Lung (tissue), 12 donors: ENCODE data around the gene TRPM5. TPM values are rescaled to one million over a fixed set of nuclear protein-coding genes. Genes with fewer than 3 reads are reported as not detected.

Experiments used
- ATAC-seq: fragments of 200-7000 bp; cut with Tn5 transposase; one replicate; pipeline ENCODE4 v1.9.1; 2020; ENCODE audit warnings: moderate number of reproducible peaks; ENCODE audit not compliant: insufficient read depth, low FRiP score
- DNase-seq, 3 donors: peaks; one replicate each; pipeline ENCODE4 v3.0.0-alpha.2; 2013 to 2017
- H3K27ac ChIP-seq, 2 donors: one replicate each; pipeline ENCODE4 v1.5.1; 2013; ENCODE audit warnings: mild to moderate bottlenecking in 2 of 2, moderate library complexity in 2 of 2, control low read depth in 1 of 2, inconsistent platforms in 1 of 2, low read depth in 1 of 2, low read length in 1 of 2
- H3K27me3 ChIP-seq, 3 donors: one replicate each; pipeline ENCODE4 v1.5.1; 2013; ENCODE audit warnings: low read length in 2 of 3; ENCODE audit not compliant: control insufficient read depth in 3 of 3, insufficient read depth in 3 of 3
- H3K36me3 ChIP-seq, 4 donors: one replicate each; pipeline ENCODE4 v1.5.1; 2013; ENCODE audit warnings: low read length in 4 of 4, mild to moderate bottlenecking in 1 of 4, moderate library complexity in 1 of 4; ENCODE audit not compliant: control insufficient read depth in 4 of 4, insufficient read depth in 4 of 4
- H3K4me1 ChIP-seq, 5 donors: one replicate each; pipeline ENCODE4 v1.5.1; 2013; ENCODE audit warnings: low read length in 5 of 5, mild to moderate bottlenecking in 2 of 5, moderate library complexity in 1 of 5; ENCODE audit not compliant: control insufficient read depth in 5 of 5, insufficient read depth in 5 of 5
- H3K4me3 ChIP-seq: one replicate; pipeline ENCODE4 v1.5.1; 2013; ENCODE audit warnings: mild to moderate bottlenecking, control low read depth, moderate library complexity
- H3K9ac ChIP-seq, 2 donors: one replicate each; pipeline ENCODE4 v1.5.1; 2013; ENCODE audit warnings: low read length in 2 of 2, control low read depth in 1 of 2; ENCODE audit not compliant: insufficient read depth in 1 of 2
- H3K9me3 ChIP-seq, 4 donors: one replicate each; pipeline ENCODE4 v1.5.1; 2013; ENCODE audit warnings: low read length in 3 of 4, mild to moderate bottlenecking in 1 of 4, moderate library complexity in 1 of 4; ENCODE audit not compliant: control insufficient read depth in 4 of 4, insufficient read depth in 3 of 4
- WGBS, 2 donors: extraction: QIAGEN DNeasy Blood & Tissue Kit; methylation state at CpG; one replicate each; pipeline ENCODE4 v1.1.7; 2013; 5-methylcytosine and 5-hydroxymethylcytosine counted together
- polyA plus RNA-seq, 2 donors: library from polyadenylated mRNA; stranded (reverse); fragments of 200-250 nt; gene quantifications; one replicate each; pipeline ENCODE4 v1.2.1, GENCODE V29; 2013
- total RNA-seq, 2 donors: library from RNA; depleted of rRNA in 1 of 2; stranded (reverse); fragments of >200 nt in 1 of 2; gene quantifications; one replicate each; pipeline ENCODE4 v1.2.1, GENCODE V29; 2014 to 2021
- TF ChIP-seq, protein P1 (sequence below): IDR thresholded peaks from 2 replicates; pipeline ENCODE4 v1.5.1; 2012; ENCODE audit warnings: mild to moderate bottlenecking; ENCODE audit errors: control extremely low read depth, extremely low read depth
- donor health status: control.
- donor health status: control.
- donor health status: Bipolar disorder and iron deficiency.
- donor health status: healthy.
- donor health status: DM: yes; HTN: yes; CAD: no.

TRPM5 gene
- total and polyA plus RNA-seq, 4 donors: 0.02 to 0.20 (median 0.11) TPM

DNA sequence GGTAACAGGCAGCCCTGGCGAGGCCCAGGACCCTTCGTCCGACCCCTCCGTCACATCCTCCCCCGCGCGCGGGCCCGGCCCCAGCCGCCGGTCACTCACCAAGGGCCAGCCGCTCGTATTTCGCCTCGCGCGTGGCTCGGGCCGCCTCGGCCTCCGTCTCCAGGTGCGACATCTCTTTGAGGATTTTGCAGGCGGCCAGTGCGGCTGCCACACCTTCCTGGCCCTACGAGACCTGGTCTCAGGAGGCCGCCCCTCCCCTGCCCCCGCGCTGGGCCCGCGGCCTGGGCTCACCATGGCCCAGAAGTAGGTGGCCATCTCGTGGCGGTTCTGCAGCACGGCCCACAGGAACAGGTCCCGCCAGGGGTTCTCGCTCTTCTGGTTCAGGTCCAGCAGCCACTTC lies 29.7 kb downstream of the TRPM5 start:
- H3K9me3 ChIP-seq: no peaks in the 10 kb centered on the region
- peaks cover 0 to 13% (median 0%) of the 10 kb centered on the region in 5 donors for H3K4me1 ChIP-seq
- 89 to 94% methylated on average over 35 of the region's 35 CpGs for WGBS, 2 donors
- H3K9ac ChIP-seq: no peak overlapping the region
- no peak overlapping the region for H3K27ac ChIP-seq
- no peak overlapping the region for H3K4me3 ChIP-seq
- no peaks in the 10 kb centered on the region for H3K36me3 ChIP-seq
- no peak for ATAC-seq
- TF ChIP-seq, protein P1, sequence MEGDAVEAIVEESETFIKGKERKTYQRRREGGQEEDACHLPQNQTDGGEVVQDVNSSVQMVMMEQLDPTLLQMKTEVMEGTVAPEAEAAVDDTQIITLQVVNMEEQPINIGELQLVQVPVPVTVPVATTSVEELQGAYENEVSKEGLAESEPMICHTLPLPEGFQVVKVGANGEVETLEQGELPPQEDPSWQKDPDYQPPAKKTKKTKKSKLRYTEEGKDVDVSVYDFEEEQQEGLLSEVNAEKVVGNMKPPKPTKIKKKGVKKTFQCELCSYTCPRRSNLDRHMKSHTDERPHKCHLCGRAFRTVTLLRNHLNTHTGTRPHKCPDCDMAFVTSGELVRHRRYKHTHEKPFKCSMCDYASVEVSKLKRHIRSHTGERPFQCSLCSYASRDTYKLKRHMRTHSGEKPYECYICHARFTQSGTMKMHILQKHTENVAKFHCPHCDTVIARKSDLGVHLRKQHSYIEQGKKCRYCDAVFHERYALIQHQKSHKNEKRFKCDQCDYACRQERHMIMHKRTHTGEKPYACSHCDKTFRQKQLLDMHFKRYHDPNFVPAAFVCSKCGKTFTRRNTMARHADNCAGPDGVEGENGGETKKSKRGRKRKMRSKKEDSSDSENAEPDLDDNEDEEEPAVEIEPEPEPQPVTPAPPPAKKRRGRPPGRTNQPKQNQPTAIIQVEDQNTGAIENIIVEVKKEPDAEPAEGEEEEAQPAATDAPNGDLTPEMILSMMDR: no peak
- no peak for DNase-seq
- no peaks in the 10 kb centered on the region for H3K27me3 ChIP-seq

DNA sequence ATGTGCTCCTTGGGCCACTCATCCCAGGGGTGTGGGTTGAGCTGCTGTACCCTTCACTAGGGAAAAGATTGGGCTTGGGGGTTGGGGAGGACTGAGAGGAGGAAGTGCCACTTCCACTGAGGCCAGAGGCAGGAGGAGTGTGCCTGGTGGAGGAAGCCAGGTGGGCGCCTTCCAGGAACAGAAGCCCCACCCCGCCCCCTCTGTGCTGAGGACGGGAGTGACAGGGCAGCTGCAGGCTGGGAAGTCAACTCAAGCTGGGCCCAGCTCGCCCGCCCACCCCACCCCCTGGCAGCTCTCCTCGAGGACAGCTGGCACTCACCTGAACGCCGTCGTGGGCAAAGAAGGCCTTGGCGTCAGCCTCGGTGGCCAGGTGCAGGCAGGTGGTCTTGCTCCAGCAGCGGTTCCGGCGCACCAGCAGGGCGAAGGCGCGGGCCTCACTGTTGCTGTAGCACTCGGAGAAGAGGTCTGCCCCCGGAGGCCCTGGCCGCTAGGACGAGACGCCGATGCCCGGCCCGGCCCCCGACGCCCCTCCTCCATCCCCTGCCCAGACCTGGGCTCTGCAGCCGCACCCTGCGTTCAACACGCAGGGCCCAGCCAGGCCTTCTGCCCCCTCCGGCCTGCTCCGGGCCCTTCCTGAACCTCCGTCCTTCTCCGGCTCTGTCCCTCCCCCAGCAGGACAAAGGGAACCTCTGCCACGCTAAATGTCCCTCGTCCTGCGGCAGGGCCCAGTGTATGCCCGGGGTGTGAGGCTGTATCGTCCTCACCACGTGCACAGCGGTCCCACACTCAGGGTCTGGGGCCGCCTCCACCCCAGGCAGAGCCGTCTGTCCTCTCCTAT lies 30.4 kb downstream of the TRPM5 start:
- Histone ChIP-seq H3K27me3 (no peaks in the 10 kb centered on the region), H3K9me3 (no peaks in the 10 kb centered on the region), H3K9ac (no peak overlapping the region), H3K27ac (no peak overlapping the region), H3K36me3 (no peaks in the 10 kb centered on the region), H3K4me1 (peaks cover 0 to 20% (median under 1%) of the 10 kb centered on the region in 5 donors), H3K4me3 (no peak overlapping the region)
- WGBS, 2 donors: 88 to 90% methylated on average over 40 to 43 of the region's 43 CpGs
- DNase-seq (no peak), ATAC-seq (no peak)
- TF ChIP-seq, protein P1: no peak

DNA sequence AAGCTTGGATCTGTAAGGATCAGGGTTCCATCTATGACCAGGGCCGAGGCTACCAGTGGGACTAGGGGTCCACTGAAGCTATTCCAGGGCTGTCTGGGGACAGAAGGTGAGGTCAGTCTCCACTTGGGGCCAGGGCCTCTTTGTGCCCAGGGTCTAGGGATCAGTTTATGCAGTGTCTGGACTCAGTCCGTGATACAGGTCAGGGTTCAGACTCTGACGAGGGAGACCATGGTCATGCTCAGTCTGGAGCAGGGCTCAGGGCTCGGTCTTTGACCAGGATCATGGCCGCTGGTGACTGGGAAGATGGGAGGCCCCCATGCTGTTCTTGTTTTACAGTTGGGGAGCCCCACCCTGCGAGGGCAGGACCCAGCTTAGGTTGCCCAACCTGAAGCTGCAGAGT lies 32.0 kb downstream of the TRPM5 start:
- peaks cover 0 to 31% (median 6%) of the 10 kb centered on the region in 5 donors for H3K4me1 ChIP-seq
- H3K27me3 ChIP-seq: no peaks in the 10 kb centered on the region
- DNase-seq: no peak
- no peak for ATAC-seq
- no peaks in the 10 kb centered on the region for H3K9me3 ChIP-seq
- no peak overlapping the region for H3K27ac ChIP-seq
- no peak overlapping the region for H3K4me3 ChIP-seq
- H3K36me3 ChIP-seq: no peaks in the 10 kb centered on the region
- WGBS, 2 donors: 90 to 94% methylated on average over 6 of the region's 6 CpGs
- no peak overlapping the region for H3K9ac ChIP-seq
- TF ChIP-seq, protein P1: no peak
